CD14-positive monocyte (primary cell): ENCODE results near the gene ASCC2. TPM values are rescaled to one million over a fixed set of nuclear protein-coding genes. Genes with fewer than 3 reads are reported as not detected.

Experiments used
- DNase-seq, 3 donors: peaks; one replicate each; pipeline ENCODE4 v3.0.0-alpha.2; 2011 to 2022
- H2AFZ ChIP-seq: 2 replicates; pipeline ENCODE4 v1.6.0; 2012; ENCODE audit warnings: mild to moderate bottlenecking, low read depth, low read length, inconsistent platforms; ENCODE audit not compliant: insufficient read depth, poor library complexity, severe bottlenecking
- H3K27ac ChIP-seq, 2 donors: 1 replicate in 1 of 2; 2 replicates in 1 of 2; pipeline ENCODE4 v1.5.1; 2012 to 2013; ENCODE audit warnings: low read length in 2 of 2, control low read depth in 1 of 2, inconsistent platforms in 1 of 2, low read depth in 1 of 2, mild to moderate bottlenecking in 1 of 2
- H3K27me3 ChIP-seq, 2 donors: one replicate each; pipeline versions ENCODE4 v1.6.0 to v1.6.1; 2011 to 2013; ENCODE audit warnings: low read length in 2 of 2; ENCODE audit not compliant: control insufficient read depth in 2 of 2, insufficient read depth in 2 of 2
- H3K36me3 ChIP-seq, 2 donors: replicated peaks in 1 of 2; 1 replicate in 1 of 2; 2 replicates in 1 of 2; pipeline versions ENCODE4 v1.5.1 to v1.6.1; 2012 to 2013; ENCODE audit warnings: low read length in 2 of 2, control low read depth in 1 of 2, inconsistent platforms in 1 of 2, mild to moderate bottlenecking in 1 of 2; ENCODE audit not compliant: insufficient read depth in 2 of 2, control insufficient read depth in 1 of 2
- H3K4me1 ChIP-seq, 2 donors: 1 replicate in 1 of 2; 2 replicates in 1 of 2; pipeline versions ENCODE4 v1.5.1 to v1.6.1; 2012 to 2013; ENCODE audit warnings: low read length in 2 of 2, control low read depth in 1 of 2, inconsistent platforms in 1 of 2, mild to moderate bottlenecking in 1 of 2, moderate library complexity in 1 of 2; ENCODE audit not compliant: insufficient read depth in 2 of 2, control insufficient read depth in 1 of 2
- H3K4me2 ChIP-seq: replicated peaks from 2 replicates; pipeline ENCODE3; 2012; ENCODE audit warnings: low read length, moderate library complexity, mild to moderate bottlenecking; ENCODE audit not compliant: poor library complexity, severe bottlenecking; ENCODE audit errors: extremely low read depth
- H3K4me3 ChIP-seq, 3 experiments: fragments of 200-600 bp in 1 of 3; sonication (generic) in 1 of 3; replicated peaks in 1 of 3; 1 replicate in 2 of 3; 2 replicates in 1 of 3; pipeline ENCODE4 v1.5.1; 2011 to 2013; ENCODE audit warnings: low read length in 3 of 3, mild to moderate bottlenecking in 3 of 3, control low read depth in 2 of 3, low read depth in 2 of 3, inconsistent platforms in 1 of 3, moderate library complexity in 1 of 3
- H3K79me2 ChIP-seq: 2 replicates; pipeline ENCODE4 v1.6.0; 2012; ENCODE audit warnings: mild to moderate bottlenecking, control low read depth, inconsistent platforms, low read length, moderate library complexity; ENCODE audit not compliant: insufficient read depth
- H3K9ac ChIP-seq: 2 replicates; pipeline ENCODE4 v1.6.0; 2017; ENCODE audit warnings: low read length, mild to moderate bottlenecking; ENCODE audit not compliant: insufficient read depth, poor library complexity, severe bottlenecking
- H3K9me3 ChIP-seq, 2 donors: replicated peaks in 1 of 2; 1 replicate in 1 of 2; 2 replicates in 1 of 2; pipeline versions ENCODE4 v1.5.1 to v1.6.1; 2012 to 2013; ENCODE audit warnings: low read length in 2 of 2, control low read depth in 1 of 2; ENCODE audit not compliant: control insufficient read depth in 1 of 2, insufficient read depth in 1 of 2
- H4K20me1 ChIP-seq: 2 replicates; pipeline ENCODE4 v1.6.0; 2012; ENCODE audit warnings: mild to moderate bottlenecking, low read length, control low read depth, moderate library complexity; ENCODE audit not compliant: insufficient read depth
- H3K27ac Mint-ChIP-seq, 7 donors: one replicate each; pipeline ENCODE4 v1.8.0; 2020; ENCODE audit warnings: mild to moderate bottlenecking in 7 of 7, mixed read lengths in 7 of 7, moderate library complexity in 6 of 7, inconsistent platforms in 2 of 7
- H3K27me3 Mint-ChIP-seq, 3 donors: one replicate each; pipeline ENCODE4 v1.8.0; 2021 to 2022; ENCODE audit warnings: low read depth in 3 of 3, mild to moderate bottlenecking in 3 of 3, mixed read lengths in 3 of 3, moderate library complexity in 3 of 3, inconsistent platforms in 1 of 3
- H3K36me3 Mint-ChIP-seq, 2 donors: one replicate each; pipeline ENCODE4 v1.8.0; 2020; ENCODE audit warnings: mixed read lengths in 2 of 2, inconsistent platforms in 1 of 2, mild to moderate bottlenecking in 1 of 2
- H3K4me1 Mint-ChIP-seq: one replicate; pipeline ENCODE4 v1.8.0; 2020; ENCODE audit warnings: mild to moderate bottlenecking, mixed read lengths
- H3K4me3 Mint-ChIP-seq, 2 donors: one replicate each; pipeline ENCODE4 v1.8.0; 2020; ENCODE audit warnings: mild to moderate bottlenecking in 2 of 2, mixed read lengths in 2 of 2, moderate library complexity in 1 of 2
- H3K9me3 Mint-ChIP-seq, 7 donors: one replicate each; pipeline ENCODE4 v1.8.0; 2020 to 2022; ENCODE audit warnings: mixed read lengths in 7 of 7, mild to moderate bottlenecking in 6 of 7, moderate library complexity in 6 of 7, inconsistent platforms in 2 of 7
- CTCF ChIP-seq: fragments of 200-600 bp; IDR thresholded peaks from one replicate; pipeline ENCODE4 v1.8.0; 2022; ENCODE audit warnings: antibody characterized with exemption, mild to moderate bottlenecking
- WGBS: methylation state at CpG from one replicate; pipeline ENCODE4 v1.1.5; 2013; ENCODE audit warnings: missing lambda C conversion rate; ENCODE audit not compliant: insufficient coverage; 5-methylcytosine and 5-hydroxymethylcytosine counted together
- intact Hi-C, 2 donors: fragments of 100-400 bp; cut with micrococcal nuclease; formaldehyde crosslinking; loops; one replicate each; pipeline versions ENCODE4 v1.15.0 to v1.15.1; 2023
- polyA plus RNA-seq, 3 donors: library from polyadenylated mRNA; depleted of rRNA in 1 of 3; unstranded in 2 of 3; stranded (reverse) in 1 of 3; fragments of 300-500 nt in 2 of 3; fragments of >200 nt in 1 of 3; fragmentation: Illumina TruSeq in 2 of 3; gene quantifications; 1 replicate in 2 of 3; 2 replicates in 1 of 3; pipeline ENCODE4 v1.2.3, GENCODE V29; 2012 to 2021

ASCC2 gene
- polyA plus RNA-seq, 3 donors = 23.8 to 77.2 (median 39.6) TPM

GRCh38 chr22:29780220-29780619 is 57.9 kb downstream of the ASCC2 start:
- H3K27me3 Mint-ChIP-seq = peaks cover 0 to 3% (median 2%) of the 10 kb centered on the region in 3 donors
- TF ChIP-seq CTCF = no peak
- Histone ChIP-seq H3K27me3 (no peaks in the 10 kb centered on the region), H3K4me3 (no peak overlapping the region), H4K20me1 (no peaks in the 10 kb centered on the region), H3K27ac (no peak overlapping the region), H3K9me3 (no peaks in the 10 kb centered on the region), H3K4me2 (no peak overlapping the region), H2AFZ (no peak overlapping the region), H3K79me2 (no peaks in the 10 kb centered on the region), H3K36me3 (no peaks in the 10 kb centered on the region), H3K4me1 (peaks cover 0 to 4% of the 10 kb centered on the region in 2 donors), H3K9ac (no peak overlapping the region)
- H3K9me3 Mint-ChIP-seq = no peaks in the 10 kb centered on the region
- no peaks in the 10 kb centered on the region for H3K36me3 Mint-ChIP-seq
- 100% methylated on average over 1 of the region's 5 CpGs for WGBS
- peaks cover 8% of the 10 kb centered on the region for H3K4me1 Mint-ChIP-seq
- no peak overlapping the region for H3K4me3 Mint-ChIP-seq
- H3K27ac Mint-ChIP-seq = no peak overlapping the region
- DNase-seq = no peak
- intact Hi-C loops = no loop called here

GRCh38 chr22:29773233-29773632 is 64.8 kb downstream of the ASCC2 start:
- Mint-ChIP-seq H3K9me3 (no peaks in the 10 kb centered on the region), H3K36me3 (peaks cover 20 to 24% of the 10 kb centered on the region in 2 donors), H3K27ac (peak overlapping the region in 2 of 7 donors; percentile 36 to 69), H3K27me3 (peaks cover 0 to 5% (median 2%) of the 10 kb centered on the region in 3 donors), H3K4me3 (no peak overlapping the region), H3K4me1 (peaks cover 6% of the 10 kb centered on the region)
- DNase-seq = no peak
- H3K9ac ChIP-seq = no peak overlapping the region
- whole genome bisulfite sequencing = 83% methylated on average over 1 of the region's 2 CpGs
- no peak for TF ChIP-seq CTCF
- intact Hi-C loops = no loop called here
- no peaks in the 10 kb centered on the region for H3K27me3 ChIP-seq
- no peaks in the 10 kb centered on the region for H3K9me3 ChIP-seq
- H3K4me3 ChIP-seq = no peak overlapping the region
- no peaks in the 10 kb centered on the region for H4K20me1 ChIP-seq
- H3K4me2 ChIP-seq = no peak overlapping the region
- H3K36me3 ChIP-seq = peaks cover 12 to 29% of the 10 kb centered on the region in 2 donors
- no peak overlapping the region for H3K27ac ChIP-seq
- no peak overlapping the region for H2AFZ ChIP-seq
- peaks cover 2 to 5% of the 10 kb centered on the region in 2 donors for H3K4me1 ChIP-seq
- H3K79me2 ChIP-seq = peaks cover 14% of the 10 kb centered on the region
